Measurements from ENCODE around the gene MYO15A.

DNA sequence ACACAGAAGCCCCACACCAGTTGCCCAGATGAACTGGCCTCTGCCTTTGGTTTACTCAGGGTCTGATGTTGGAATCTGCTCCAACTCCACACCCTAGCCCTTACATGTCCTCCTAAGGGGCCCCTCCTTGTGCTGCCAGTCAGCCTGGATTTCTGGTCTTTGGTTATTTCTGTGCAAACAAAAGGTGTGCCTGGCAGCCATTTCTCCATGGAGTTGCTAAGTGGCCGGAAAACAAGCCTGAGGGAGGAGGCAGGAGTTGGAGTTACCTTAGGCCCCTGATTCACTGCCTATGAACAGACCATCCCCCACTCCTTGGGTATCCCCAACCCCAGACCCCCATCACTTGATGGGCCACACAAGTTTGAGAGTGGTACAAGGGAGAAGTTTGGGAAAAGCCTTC, 70.6 kb downstream of the MYO15A start:
- TF ChIP-seq, protein P1, sequence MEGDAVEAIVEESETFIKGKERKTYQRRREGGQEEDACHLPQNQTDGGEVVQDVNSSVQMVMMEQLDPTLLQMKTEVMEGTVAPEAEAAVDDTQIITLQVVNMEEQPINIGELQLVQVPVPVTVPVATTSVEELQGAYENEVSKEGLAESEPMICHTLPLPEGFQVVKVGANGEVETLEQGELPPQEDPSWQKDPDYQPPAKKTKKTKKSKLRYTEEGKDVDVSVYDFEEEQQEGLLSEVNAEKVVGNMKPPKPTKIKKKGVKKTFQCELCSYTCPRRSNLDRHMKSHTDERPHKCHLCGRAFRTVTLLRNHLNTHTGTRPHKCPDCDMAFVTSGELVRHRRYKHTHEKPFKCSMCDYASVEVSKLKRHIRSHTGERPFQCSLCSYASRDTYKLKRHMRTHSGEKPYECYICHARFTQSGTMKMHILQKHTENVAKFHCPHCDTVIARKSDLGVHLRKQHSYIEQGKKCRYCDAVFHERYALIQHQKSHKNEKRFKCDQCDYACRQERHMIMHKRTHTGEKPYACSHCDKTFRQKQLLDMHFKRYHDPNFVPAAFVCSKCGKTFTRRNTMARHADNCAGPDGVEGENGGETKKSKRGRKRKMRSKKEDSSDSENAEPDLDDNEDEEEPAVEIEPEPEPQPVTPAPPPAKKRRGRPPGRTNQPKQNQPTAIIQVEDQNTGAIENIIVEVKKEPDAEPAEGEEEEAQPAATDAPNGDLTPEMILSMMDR (IDR thresholded peaks at IDR 0.05) = no peak
- no peak for TF ChIP-seq POLR2AphosphoS5 (IDR thresholded peaks at IDR 0.05)
